GM19397 (cell line): ENCODE results near the gene POLR2J2.
"Not testable (repeated sequence)": the region's sequence is repeated elsewhere in the genome, so short reads cannot be mapped to it uniquely, and the experiment has no call there.

Source experiments
- ATAC-seq: cut with Tn5 transposase; IDR thresholded peaks from one replicate; pipeline ENCODE4 v1.9.1; 2021; ENCODE audit warnings: mild to moderate bottlenecking, moderate library complexity; ENCODE audit not compliant: unreplicated experiment

The POLR2J2 gene

DNA sequence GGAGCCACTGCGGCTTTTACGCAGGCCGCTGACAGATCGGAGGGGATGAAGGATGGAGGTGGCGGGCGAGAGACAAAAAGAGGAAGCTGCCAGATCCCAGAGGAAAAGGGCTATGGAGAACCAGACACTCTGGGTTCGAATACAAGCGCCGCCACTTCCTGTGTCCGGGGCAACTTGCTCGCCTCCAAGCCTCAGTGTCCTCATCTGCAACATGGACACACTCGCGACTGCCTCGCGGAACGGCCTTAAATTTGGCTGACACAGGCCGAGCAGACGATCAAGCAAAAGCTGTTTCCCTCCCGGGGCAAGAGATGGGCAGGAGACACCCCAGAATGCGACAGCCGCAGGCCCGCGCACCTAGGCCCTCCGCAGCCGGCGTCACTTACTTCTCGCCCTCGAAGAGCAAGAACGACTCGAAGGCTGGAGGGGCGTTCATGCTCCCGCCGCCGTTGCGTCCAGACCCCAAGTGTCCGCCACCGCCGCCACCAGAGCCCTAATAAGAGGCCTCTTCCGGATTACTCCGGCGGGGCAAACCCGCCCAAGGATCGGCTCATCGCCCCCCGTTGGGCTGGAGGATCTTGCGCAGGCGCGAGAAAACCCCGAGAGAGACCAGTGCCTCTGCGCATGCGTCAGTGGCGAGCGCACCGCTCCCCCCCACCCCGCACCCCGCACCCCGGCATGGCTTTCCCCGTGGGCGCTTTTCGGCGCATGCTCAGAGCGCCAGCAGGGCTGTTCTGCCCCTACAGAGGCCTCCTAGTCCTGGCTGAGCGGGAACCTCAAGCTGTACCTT lies at the start of gene POLR2J2:
Gene POLR2J2, minus strand, starts transcription at position 498 of the 790 bp plus-strand sequence. Its CDS starts 62 bp downstream, at position 436.
- ATAC-seq: peak; percentile 88

DNA sequence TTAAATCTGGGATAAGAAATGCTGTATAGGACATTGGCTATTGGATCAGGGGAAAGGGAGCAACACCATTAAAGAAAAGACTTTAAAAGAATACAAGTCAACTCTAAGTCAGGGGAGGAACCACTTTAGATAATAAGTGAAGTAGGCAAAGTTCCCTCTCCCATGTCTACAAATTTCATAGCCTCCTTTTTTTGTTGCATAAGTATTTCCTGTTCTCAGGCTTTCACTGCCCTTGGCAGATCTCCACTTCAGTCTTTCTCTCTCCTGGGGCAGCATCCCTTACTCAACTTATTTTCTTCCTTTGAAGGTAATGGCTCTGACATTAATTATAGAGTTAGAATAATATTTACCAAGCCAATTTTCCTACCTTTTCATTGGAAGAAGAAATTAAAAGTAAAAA lies 47.0 kb upstream of the POLR2J2 start:
- not testable (repeated sequence) for ATAC-seq

DNA sequence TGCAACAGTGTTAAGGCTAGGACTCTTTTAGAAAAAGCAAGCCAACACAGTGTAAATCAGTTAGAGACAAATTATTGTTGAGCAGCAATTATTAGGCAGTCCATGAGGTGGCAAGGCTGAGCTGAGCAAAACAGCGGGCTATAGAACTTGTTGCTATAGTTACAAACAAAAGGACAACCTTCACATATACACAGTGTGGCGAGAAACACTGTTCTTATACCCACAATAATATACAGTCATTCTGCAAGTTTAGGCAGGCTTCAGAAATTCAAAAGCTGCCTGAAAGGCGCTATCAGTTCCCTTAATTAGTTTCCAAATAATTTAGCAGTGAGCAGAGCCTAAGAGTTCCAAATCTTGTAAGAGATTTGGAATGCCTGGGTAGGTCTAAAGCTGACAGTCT lies 44.3 kb upstream of the POLR2J2 start:
- peak; percentile 54 for ATAC-seq

DNA sequence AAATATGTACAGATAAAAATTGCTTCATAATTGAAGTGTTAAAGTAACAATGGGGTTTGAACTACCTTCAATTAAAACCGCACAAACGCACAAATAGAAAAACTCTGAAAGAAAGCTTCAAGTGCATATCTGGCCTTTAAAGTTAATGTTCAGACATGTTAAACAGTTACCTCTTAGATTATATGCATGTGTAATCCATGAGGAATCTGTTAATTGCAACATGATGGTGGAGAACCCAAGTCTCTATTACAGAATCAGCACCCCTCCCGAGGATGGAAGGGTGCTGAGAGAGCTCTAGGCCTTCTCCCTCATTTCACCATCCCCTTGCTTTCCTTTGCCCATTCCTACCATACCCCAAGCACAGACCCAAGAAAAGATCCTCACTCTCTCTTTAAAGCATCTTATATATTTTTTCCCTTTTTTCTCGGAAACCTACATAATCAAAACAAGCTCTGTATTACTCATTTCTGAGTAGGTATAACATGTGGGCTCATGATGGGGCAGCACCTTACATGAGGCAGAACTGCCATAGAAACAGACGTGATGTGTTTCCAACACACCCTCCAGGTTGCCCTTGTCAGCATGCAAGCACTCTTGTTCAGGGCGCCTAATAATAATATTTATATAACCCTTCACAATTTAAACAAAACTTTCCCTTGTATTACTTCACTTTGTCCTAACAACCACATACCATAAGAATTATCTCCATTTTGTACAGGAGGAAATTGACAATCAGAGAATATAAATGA lies 43.5 kb upstream of the POLR2J2 start:
- ATAC-seq: not testable (repeated sequence)

DNA sequence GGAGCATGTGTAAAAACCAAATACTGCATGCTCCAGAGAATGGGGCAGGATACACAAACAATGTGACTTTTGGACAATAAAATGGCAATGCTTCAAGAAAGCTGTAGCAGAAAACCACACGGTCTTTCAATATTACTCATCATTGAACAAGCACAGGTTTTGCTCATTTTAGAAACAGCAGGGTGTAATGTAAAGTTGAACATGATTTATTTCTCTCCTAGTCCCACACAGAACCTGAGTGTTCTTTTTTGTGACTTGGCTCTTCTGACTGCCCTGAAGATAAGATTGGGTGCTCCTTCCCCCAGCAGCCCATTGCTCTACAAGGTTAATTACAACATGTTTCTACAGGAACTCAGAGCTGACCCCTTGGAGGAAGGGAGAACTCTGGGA lies 42.2 kb upstream of the POLR2J2 start:
- peak; percentile 69 for ATAC-seq

DNA sequence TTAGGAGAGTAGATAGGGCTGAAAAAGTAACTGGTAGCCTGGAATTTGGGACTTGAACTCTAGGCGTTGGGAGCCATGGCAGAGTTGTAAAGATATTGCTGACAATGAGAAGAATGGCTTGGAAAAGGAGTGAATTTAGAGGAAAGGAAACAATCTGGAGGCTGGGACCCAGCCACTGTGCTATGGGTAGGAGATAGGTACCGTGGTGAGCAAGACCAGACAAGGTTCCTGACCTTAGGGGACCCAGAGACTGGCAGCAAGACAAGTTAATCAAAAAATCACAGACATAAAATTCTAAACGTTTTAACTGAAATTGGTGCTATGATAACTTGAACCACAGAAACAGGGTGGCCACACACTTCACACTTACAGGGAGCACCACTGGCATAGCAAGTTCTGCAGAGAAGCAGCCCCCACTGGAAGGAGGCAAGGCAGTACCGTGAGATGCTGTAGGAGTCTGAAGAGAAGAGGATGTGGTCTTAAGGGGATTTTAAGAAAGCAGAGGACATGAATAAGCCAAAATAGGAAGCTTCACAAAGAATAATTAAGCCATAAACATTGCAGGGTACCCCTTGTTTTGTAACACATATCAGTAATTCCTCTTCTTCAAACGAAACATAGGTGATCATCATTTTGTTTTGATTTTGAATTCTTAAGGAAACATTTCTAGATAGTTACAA lies 41.7 kb upstream of the POLR2J2 start:
- ATAC-seq: peak; percentile 68

DNA sequence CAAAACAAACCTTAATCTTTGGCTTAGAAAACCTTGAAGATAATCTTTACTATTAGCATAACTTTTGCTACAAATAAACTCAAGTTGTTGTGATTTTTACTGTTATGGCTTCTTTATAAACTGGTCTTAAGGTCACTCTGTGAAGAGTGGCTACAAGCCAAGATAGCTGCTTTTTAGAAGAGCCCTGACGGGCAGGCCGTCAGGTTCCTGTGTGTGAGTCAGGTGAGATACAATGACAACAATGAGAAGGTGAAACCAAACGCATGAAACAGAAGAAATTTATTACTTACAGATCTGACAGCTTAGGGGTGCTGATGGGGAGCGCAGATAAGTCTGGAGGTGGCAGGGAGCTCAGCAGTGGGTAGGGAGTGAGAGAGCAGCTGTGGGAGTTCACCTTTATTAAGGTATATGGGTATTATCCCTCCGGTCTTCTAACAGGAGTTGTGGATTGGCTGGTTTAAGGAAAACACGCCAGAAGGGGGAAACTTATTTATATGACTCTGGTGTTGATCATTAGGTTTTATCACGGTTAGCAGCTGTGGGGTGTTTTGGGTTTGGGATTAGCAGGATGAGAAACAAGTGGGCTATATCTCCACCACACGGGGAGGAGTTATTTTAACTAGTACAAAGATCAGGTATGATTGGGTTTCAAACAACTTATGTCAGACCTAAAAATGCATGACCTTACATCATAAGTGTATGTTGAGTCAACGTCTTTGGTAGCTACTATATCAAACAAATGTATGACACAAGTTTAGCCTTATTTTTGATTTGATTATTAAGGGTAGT lies 27.7 kb upstream of the POLR2J2 start:
- ATAC-seq: not testable (repeated sequence)

DNA sequence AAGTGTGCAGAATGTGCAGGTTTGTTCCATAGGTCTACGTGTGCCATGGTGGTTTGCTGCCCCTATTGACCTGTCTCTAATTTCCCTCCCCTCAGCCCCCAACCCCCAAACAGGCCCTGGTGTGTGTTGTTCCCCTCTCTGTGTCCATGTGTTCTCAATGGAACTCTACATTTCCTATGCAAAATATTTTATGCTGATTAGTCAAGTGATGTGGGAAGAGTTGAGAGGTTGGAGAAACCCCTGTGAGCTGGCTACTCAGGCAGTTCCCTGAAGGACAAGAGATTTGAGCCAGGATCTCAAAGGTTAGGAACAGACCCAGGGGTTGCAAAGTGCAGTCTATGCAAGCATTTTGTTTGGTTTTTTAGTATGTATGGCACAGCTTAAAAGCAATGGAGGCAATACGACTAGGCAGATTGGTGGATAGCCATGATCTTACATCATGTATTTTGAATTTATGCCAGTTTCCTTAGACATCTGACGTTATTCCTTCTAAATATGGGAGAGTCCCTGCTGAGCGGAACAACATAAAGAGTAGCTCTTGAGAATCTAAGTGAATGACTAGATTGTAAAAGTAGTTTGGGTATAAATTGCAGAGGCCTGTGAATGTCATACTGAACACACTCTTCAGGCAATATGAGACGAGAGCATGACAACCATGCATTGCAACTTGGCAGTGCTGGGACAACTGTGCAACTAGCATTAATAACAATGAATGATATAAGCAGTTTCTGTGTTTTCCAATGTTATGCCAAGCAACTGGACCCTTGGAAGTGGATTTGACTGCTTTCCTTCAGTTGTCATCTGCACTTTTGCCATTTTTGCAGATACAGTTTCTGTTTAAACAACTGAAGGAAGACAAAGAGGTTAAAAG lies 26.4 kb upstream of the POLR2J2 start:
- ATAC-seq: not testable (repeated sequence)

DNA sequence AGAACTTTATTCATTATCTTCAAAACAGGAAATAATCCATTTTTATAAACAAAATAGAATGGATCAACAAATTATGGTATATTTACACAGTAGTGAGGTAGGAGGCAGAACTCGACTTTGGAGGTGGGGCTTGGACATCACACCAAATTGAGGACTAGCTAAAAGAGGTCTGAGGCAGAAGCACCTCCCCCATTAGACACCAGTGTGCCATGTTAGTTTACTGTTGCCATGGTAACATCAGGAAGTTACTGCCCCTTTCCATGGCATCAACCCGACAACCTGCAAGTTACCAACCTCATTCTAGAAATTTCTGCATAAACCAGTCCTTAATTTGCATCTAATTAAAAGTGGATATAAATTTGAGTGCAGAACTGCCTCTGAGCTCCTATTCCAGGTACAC lies 24.5 kb upstream of the POLR2J2 start:
- not testable (repeated sequence) for ATAC-seq

DNA sequence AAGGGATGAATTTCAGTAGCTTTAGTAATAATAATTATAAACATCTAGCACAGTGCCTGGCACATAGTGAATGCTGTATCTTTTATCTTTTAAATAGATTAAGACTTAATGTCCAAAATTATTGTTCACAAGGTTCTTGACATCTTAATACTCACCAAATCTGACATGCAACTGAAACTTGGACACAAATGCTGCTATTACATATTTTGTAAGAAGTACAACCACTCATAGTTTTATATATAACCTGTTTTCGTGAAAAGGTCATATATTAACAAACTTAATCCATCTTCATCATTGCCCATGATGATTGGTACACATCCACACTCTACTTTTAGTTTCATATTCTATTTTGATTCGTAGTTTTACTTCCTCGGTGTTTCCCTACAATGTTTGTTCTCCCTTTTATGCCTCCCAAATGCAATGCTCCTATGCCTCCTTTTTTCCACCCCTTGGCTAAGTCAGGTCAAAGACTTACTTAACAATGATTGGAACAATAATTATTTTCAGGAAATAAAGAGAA lies 23.6 kb upstream of the POLR2J2 start:
- ATAC-seq: not testable (repeated sequence)

DNA sequence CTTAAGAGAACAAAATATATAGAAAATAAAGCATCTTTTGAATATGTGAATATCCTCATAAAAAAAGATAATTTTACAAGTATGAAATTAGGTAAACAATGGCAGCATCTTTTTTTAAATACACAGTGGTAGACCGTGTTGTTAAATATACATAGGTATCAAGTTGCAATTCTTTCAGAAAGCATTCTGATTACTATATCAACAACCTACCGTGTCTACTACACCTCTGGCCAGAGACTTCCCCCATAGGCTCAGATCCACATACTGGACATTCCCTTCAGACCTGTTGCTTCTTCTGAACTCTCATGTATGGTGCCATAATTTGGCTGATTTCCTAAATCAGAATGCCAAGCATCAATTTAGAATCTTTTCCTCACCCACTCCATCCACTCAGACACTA lies 22.5 kb upstream of the POLR2J2 start:
- not testable (repeated sequence) for ATAC-seq

DNA sequence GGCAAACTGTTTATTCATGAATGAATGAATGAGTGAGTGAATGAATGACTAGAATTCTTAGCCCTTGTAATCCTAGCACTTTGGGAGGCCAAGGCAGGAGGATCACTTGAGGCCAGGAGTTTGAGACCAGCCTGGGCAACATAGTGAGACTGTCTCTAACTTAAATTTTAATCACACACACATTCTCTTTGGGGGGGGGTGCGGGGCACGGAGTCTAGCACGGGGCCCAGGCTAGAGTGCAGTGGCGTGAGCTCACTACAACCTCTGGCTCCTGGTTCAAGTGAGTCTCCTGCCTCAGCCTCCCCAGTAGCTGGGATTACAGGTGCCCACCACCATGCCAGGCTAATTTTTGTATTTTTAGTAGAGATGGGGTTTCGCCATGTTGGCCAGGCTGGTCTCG lies 19.1 kb upstream of the POLR2J2 start:
- not testable (repeated sequence) for ATAC-seq

DNA sequence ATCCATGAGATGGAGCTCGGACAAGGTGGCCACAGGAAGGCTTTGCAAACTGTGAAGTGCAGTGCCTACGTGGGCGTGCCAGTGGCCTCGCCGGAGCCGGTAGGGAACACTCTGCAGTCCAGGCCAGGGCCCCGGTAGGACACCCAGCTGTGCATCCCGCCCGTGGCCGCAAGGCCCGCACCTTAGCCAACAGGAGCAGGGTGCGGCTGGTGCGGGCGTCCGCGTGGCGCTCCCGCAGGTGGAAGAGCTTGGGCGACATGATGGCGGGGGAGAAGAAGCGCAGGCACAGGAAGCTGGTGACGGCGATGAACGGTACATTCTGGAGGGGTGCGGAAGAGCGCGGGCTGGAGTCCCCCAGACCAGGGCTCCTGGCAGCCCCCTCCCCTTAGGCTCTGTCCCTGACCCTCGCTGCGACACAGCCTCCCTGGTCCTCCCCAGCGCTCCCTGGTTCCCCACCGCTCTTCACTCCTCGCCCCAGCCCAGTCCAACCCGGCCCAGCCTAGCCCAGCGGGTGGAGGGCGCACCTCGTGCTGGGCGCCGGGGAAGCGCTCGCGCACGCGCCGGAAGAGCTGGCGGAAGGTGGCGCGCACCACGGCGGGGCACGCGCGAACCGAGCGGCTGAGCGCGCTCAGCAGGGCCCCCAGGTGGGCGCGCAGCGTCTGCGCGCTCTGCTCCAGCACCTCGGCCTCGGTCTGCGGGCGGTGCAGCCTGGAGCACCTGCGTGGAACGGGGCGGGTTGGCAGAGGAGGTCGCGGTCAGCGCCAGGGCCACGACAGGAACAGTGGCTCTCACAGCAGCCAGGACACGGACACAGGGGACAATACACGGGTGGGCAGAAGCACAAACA lies 18.2 kb upstream of the POLR2J2 start:
- ATAC-seq: peak; percentile 68

DNA sequence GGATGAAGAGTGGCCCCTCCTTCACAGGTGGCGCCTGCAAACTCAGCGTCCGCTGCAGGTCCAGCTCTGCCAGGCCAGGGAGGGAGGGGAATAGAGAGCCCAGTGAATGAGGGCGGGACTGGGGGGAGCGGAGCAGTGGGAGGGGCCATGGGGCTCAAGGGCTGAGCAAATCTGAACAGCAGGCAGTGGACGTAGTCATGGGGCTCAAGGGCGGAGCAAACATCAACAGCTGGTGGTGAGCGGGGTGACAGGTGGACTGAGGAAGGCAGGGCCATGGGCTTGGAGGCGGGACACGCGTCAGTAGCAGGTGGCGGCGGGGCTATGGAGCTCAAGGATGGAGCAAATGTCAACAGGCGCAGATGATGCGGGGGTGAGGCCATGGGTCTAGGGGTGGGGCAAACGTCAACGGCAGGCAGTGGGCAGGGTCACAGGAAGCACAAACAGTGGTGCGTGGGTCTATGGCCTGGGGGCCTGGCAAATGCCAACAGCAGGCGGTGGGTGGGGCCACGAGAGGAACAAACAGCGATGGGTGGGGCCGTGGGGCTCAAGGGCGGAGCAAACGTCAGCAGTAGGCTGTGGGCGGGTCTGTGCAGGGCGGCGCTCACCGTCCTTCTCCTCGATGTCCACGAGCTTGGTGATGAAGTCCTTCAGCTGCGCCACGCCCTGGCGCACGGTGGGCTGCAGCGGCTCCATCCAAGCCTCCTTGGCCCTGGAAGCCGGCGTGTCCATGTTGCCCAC lies 17.0 kb upstream of the POLR2J2 start:
- ATAC-seq: peak; percentile 53

DNA sequence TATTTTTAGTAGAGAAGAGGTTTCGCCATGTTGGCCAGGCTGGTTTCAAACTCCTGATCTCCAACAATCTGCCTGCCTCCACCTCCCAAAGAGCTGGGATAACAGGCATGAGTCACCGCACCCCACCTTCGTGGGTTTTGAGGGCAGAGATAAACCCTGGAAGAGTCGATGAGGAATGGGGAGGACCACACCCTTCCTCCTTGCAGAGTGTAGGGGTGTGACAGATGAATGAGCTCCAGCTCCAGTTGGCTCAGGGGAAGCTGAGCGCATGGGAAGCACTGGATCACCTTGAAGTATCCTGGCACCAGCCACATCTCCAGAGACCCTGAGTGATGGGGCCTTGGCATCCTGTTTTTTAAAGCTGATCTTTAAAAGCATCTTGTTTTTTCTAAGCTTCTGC lies 11.1 kb upstream of the POLR2J2 start:
- not testable (repeated sequence) for ATAC-seq

DNA sequence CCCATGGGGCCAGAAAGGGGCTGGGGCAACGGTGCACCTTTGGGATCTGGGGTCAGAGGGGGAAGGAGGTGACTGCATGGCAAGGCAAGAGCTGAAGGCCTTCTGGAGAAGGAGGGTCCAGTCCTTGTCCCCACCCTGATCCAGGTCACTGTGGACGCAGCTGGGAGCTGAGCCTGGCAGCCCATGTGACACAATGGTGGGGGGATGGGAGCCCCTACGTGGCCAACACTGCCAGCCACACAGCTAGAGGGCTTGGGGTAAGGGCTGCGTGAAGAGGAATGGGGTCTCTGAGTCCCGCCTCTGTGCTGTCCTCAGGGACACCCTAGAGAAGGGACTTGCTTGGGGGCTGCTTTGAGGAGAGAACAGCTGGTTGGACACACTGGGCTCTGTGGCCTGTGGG lies 9.3 kb upstream of the POLR2J2 start:
- ATAC-seq: not testable (repeated sequence)

DNA sequence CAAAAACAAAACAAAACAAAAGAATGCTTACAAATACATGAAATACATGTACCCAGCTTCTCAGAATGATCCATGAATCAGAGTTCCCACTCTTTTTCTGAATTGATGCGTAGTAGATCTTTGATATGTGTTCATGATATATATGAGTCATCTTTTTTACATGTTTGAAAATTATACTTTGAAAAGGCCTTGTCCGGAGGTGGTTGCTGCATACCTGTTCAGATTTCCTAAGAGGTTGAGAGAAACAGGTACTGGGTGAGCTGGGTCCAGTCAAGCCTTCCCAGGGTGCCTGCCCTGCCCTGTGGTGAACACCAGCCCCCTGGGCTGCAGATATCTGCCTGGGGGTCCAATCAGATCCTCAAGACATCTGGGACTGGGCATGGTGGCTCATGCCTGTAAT lies 4.1 kb upstream of the POLR2J2 start:
- ATAC-seq: not testable (repeated sequence)
